Dermis blood vessel endothelial cell (primary cell): ENCODE measurements around the gene ZNF558. TPM values are rescaled to one million over a fixed set of nuclear protein-coding genes. Genes with fewer than 3 reads are reported as not detected.

Experiments used
- DNase-seq: peaks from one replicate; pipeline ENCODE4 v3.0.0; 2010
- total RNA-seq: library from RNA; depleted of rRNA; stranded (reverse); fragments of >200 nt; gene quantifications from 2 replicates; pipeline ENCODE4 v1.2.3, GENCODE V29; 2014

The ZNF558 gene
- total RNA-seq = 1.8 and 5.1 TPM in 2 replicates

- DNase-seq = peak; percentile 55
Measured at GRCh38 chr19:8832132-8833021, at the start of gene ZNF558, which contains the start of gene MBD3L1. ZNF558 (minus strand) TSS chr19:8832304; CDS start chr19:8822659, 9,645 bp downstream. MBD3L1 (plus strand) TSS chr19:8832377; CDS start chr19:8842679, 10,302 bp downstream.

- DNase-seq = no peak
Measured at GRCh38 chr19:8881512-8881911, 49.4 kb upstream of the ZNF558 start.

- DNase-seq = no peak
Measured at GRCh38 chr19:8880868-8881488, 48.9 kb upstream of the ZNF558 start.

- DNase-seq = no peak
Measured at GRCh38 chr19:8877854-8878705, 46.0 kb upstream of the ZNF558 start.

- DNase-seq = no peak
Measured at GRCh38 chr19:8866344-8866743, 34.2 kb upstream of the ZNF558 start.

- DNase-seq = no peak
Measured at GRCh38 chr19:8858260-8858659, 26.2 kb upstream of the ZNF558 start.

- DNase-seq = no peak
Measured at GRCh38 chr19:8850488-8850887, 18.4 kb upstream of the ZNF558 start.

GRCh38 chr19:8849232-8849631, 17.1 kb upstream of the ZNF558 start:
- no peak for DNase-seq

- no peak for DNase-seq
Measured at GRCh38 chr19:8846819-8847218, 14.7 kb upstream of the ZNF558 start.

- no peak for DNase-seq
Measured at GRCh38 chr19:8840708-8841107, 8.6 kb upstream of the ZNF558 start.

GRCh38 chr19:8835877-8836276, 3.8 kb upstream of the ZNF558 start:
- DNase-seq = no peak

- no peak for DNase-seq
Measured at GRCh38 chr19:8835446-8835845, 3.3 kb upstream of the ZNF558 start.

- no peak for DNase-seq
Measured at GRCh38 chr19:8831832-8832131, 322 bp downstream of the ZNF558 start.

- no peak for DNase-seq
Measured at GRCh38 chr19:8831373-8831772, 731 bp downstream of the ZNF558 start.

GRCh38 chr19:8827277-8827676, 4.8 kb downstream of the ZNF558 start:
- DNase-seq = no peak

GRCh38 chr19:8826371-8826770, 5.7 kb downstream of the ZNF558 start:
- DNase-seq = no peak

- no peak for DNase-seq
Measured at GRCh38 chr19:8821748-8822241, 10.3 kb downstream of the ZNF558 start.

GRCh38 chr19:8820234-8820633, 11.9 kb downstream of the ZNF558 start:
- DNase-seq = no peak

GRCh38 chr19:8815780-8816179, 16.3 kb downstream of the ZNF558 start:
- no peak for DNase-seq

- no peak for DNase-seq
Measured at GRCh38 chr19:8814176-8814575, 17.9 kb downstream of the ZNF558 start.

- no peak for DNase-seq
Measured at GRCh38 chr19:8811315-8812172, 20.6 kb downstream of the ZNF558 start.

- no peak for DNase-seq
Measured at GRCh38 chr19:8806661-8807060, 25.4 kb downstream of the ZNF558 start.
